ENCODE results near the gene SCRN3.
"Not testable (repeated sequence)": the region's sequence is repeated elsewhere in the genome, so short reads cannot be mapped to it uniquely, and the experiment has no call there.

The SCRN3 gene

DNA sequence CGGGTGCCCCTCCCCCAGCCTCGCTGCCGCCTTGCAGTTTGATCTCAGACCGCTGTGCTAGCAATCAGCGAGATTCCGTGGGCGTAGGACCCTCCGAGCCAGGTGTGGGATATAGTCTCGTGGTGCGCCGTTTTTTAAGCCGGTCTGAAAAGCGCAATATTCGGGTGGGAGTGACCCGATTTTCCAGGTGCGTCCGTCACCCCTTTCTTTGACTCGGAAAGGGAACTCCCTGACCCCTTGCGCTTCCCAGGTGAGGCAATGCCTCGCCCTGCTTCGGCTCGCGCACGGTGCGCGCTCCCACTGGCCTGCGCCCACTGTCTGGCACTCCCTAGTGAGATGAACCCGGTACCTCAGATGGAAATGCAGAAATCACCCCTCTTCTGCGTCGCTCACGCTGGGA, 14.5 kb downstream of the SCRN3 start:
- not testable (repeated sequence) for DNase-seq

DNA sequence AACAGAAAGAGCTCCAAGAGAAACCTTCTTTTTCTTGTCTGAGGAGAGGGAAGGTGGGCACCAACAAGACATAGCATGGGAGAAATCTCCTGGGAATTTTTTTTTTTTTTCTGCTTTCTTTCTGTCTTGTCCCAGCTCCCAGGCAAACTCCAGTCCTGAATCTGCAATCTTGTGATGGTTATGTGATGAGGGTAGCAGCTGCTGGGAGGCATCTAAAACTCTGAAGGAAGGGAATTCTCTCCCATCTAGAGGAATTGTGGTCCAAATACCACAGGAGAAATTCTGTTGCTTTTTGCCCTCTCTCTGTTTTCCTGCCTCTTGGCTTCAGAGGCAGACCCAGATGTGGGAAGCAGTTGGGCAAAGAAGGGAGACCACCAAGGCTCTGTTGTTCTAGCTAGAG, 16.7 kb downstream of the SCRN3 start:
- no peak for DNase-seq

DNA sequence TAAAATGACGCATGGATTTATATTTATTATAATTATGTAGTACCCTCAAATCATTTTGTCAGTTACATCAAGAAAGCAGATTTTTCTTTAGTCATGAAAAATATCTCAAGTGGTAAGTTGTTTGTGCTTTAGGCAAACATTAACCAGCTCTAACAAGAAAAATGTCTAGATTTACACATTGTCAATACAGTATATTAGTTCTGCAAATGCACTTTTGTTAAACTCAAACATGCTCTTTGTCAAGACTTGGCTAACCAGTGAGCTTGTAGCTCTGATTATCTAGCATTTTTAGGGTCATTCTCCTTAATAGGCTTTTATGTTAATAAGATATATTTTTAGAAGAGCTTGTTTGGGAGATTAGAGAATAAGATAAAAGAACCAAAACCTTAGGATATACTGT, 32.7 kb downstream of the SCRN3 start:
- DNase-seq: no peak

DNA sequence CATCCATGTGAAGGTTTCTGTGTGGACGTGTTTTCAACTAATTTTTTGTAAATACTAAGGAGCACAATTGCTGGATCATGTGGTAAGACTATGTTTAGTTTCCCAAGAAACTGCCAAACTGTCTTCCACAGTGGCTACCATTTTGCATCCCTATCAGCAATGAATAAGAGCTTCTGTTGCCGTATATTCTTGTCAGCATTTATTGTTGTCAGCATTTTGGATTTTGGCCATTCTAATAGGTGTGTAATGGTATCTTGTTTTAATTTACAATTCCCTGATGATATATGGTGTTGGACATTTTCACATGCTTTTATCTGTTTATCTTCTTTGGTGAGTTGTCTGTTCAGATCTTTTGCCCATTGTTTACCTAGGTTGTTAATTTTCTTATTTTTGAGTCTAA, 34.5 kb downstream of the SCRN3 start:
- DNase-seq: no peak

DNA sequence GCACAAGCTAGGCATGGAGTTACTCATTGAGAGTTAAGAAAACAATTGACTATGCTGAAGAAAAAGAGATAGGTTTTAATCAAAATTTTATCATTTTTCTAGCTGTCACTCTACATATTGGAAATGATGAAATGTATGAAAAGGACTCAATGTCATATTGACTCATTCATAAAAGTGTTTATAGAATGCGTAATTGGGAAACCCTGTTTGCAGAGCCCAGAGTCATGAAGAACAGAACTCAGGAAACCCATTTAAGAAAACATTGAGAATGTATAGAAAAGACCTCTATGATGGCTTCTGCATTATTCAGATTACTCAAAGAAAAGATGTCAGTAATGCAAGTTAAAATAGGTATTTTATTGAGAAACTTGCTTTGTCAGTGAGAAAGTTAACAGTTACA, 36.4 kb downstream of the SCRN3 start:
- no peak for DNase-seq

DNA sequence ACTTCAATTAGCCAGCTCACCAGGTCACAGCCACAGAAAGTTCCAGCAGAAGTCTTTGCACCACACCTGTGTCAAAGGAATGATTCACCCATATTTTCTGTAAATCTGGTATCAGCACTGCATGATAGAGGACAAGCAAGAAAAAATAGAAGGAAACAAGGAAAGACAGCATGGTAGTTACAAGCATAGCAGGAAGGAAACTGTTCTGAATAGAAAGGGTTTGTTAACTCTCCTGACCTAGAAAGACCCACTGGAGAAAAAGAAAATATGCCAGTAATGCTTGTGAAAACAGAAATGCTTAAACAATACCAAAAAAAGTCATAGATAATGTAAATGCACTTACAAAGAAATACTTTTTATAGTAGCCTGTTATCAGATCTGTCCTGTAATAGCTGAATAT, 40.8 kb downstream of the SCRN3 start:
- no peak for DNase-seq

DNA sequence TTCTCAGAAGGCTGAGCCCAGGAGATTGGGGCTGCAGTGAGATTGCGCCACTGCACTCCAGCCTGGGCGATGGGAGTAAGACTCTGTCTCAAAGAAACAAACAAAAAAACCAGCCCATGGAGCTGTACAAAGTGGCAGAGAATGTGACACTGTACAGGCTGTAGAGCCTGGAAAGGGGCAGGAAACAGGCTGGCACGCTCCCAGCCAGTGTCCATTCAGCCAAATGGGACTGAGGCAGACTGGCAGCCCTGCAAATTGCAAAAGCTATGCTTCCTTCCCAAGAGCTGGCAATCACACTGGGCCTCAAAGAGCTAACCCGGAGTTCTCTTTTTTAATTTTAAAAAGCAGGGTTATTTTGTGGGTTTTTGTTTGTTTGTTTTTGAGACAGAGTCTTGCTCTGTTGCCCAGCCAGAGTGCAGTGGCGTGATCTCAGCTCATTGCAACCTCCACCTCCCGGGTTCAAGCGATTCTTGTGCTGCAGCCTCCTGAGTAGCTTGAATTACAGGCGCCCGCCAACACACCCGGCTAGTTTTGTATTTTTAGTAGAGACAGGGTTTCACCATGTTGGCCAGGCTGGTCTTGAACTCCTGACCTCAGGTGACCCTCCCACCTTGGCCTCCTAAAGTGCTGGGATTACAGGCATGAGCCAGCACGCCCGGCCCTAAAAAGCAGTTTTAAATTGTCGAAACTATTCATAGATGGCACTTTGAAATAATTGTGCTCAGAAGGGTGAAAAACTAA, 42.8 kb downstream of the SCRN3 start:
- DNase-seq: no peak

DNA sequence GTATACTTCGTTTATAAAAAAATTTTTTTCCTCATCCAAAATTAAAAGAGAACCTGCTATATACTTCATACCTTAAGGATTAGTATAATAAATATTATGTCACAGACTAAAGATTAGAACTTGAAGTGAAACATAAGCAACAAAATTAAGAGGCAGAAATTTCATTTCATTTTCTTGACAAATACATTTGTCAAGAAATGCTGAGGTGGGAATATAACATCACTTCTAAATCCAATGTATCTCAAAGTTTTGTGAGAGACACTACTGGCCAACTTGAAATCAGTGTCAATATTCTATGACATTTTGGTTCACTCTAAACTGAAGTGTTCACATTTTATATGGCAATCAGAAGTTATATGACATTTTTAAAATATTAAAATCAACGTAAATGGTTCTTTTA, 43.8 kb downstream of the SCRN3 start:
- DNase-seq: no peak

DNA sequence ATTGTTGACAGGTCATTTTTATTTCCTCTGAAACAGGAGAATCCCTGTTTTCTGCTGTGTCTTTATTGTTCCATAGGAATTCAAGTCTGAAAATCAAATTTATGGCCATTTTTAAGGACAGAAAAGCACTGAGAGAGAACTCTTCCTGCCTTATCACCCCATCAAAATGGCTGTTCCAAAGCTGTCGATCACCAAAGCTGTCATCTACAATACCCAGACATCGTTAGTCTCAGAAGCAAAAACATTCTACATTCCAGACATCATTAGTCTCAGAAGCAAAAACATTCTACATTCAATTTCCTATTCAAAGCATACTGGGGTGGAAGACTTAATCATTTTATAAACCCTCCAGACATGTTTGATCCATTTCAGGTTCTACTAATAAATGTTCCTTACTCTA, 44.4 kb downstream of the SCRN3 start:
- no peak for DNase-seq

DNA sequence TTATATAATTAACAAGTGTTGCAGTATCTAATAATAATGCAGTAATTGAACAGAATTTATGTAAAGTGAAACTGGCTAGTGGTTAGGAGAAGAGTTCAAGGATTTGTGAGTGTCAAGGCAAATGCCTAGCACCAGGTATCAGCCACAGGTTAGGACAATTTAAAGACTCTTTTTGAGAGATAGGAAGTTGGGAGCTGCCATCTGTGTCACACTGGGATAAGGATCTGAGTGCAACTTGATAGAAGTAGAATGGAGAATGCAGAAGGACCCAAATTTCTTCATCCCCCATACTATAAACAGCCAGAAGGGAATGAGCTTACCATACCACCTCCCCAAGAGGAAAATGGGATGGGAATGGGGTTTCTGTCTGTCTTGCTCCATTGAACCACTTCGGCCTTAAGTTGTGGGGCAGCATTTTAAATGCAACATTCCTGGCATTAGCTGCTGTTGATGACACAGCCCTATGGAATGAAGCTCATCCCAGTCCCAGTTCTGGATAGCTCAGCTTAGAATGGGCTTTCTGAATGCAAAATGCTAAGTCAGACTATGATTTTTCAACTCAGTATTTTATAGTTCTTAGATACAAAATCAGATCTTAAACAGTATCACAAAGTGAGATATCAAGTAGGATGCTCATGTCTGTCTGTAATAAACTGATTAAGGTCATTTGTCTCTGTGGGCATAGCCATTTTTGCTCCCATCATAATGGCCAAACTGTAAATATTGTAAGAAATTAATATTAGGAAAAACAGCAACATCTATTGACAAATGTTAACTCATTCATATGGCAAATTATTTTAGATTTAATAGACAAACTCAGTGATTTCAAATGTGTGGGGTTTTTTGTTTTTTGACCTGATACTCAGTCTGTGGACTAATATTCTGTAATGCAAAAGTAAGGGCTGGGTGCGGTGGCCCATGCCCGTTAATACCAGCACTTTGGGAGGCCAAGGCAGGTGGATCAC, 47.3 kb downstream of the SCRN3 start:
- DNase-seq: no peak

DNA sequence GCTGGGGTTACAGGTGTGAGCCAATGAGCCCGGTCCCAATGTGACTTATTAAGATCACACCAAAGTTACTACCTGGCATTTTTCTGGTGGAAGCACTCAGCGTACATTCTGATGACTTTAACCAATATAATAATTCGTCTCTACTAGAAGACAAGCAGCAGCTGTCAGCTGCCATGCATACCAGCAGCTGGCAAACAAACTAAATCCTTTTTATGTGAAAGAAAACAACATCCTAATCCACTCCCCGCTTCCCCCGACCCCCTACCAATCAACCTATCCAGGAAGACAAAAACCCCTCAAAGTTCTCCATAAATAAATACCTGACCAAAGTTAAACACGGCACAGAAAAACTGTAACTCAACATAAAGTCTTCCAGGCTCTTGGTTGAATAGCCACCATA, 49.2 kb downstream of the SCRN3 start:
- no peak for DNase-seq

DNA sequence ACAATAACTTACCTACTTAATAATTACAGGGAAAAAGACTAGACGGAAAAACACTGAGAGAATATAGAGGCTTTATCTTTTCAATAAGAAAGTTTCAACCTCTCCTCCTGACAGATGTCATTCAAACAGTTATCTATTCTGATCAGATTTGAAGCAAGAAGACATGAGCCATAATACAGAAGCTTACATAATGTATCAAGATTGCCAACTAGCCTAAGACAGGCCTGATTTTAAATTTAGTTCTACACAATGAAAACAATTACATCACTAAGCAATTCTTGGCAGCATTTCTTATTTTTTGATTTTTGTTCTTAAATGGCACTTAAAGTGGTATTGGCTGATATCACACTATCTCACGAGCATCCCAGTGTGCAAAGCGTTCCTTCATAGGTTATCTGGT, 49.7 kb downstream of the SCRN3 start:
- DNase-seq: no peak

DNA sequence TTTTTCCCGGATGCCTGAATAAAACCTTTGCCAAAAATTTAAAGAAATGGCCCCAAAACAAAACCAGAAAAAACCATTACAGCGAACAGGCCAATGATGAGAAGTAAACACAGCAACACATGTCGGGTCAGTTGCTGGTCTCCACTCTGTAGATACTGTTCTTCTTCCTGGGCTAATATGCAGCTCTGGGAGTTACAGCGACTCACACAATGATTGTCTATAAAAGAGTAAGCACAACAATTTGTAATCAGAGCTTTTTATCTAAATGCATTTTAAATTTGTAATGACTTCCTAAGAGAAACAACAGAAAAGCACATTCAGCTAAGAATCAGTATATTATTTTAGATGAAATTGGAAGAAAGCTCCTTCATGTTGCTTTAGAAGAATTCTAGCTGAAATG, 51.0 kb downstream of the SCRN3 start:
- no peak for DNase-seq

DNA sequence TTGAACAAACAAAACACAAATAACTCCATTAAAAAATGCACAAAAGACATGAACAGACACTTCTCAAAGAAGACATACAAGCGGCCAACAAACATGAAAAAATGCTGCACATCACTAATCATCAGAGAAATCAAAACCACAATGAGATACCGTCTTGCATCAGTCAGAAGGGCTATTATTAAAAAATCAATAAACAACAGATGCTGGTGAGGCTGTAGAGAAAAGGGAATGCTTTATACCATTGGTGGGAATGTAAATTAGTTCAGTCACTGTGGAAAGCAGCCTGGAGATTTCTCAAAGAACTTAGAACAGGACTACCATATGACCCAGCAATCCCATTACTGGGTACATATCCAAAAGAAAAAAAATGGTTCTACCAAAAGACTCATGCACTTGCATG, 53.5 kb downstream of the SCRN3 start:
- no peak for DNase-seq

DNA sequence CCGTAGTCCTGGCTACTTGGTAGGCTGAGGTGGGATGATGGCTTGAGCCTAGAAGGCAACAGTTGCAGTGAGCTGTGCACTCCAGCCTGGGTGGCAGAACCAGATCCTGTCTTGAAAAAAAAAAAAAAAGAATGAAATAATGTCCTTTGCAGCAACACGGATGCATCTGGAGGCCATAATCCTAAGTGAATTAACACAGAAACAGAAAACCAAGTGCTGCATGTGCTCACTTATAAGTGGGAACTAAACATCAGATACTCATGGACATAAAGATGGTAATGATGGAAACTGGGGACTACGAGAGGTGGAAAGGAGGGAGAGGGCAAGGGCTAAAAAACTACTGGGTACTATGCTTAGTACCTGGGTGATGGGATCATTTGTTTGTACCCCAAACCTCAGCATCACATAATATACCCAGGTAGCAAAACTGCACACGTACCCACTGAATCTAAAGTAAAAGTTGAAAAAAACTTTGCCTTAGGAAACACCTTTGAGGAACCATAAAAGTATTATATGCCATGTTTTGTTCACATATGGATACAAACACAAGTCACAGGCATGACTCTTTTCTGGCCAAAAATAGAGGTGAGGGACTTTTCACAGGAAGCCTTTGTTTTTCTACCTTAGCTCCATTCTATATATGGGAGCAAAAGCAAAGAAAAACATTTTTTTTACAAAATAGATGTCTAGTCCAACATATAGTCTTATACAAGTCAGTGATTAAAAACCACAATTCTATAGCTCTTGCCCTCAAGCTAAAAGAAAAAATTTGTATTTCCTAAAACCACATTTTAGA, 54.7 kb downstream of the SCRN3 start:
- no peak for DNase-seq

DNA sequence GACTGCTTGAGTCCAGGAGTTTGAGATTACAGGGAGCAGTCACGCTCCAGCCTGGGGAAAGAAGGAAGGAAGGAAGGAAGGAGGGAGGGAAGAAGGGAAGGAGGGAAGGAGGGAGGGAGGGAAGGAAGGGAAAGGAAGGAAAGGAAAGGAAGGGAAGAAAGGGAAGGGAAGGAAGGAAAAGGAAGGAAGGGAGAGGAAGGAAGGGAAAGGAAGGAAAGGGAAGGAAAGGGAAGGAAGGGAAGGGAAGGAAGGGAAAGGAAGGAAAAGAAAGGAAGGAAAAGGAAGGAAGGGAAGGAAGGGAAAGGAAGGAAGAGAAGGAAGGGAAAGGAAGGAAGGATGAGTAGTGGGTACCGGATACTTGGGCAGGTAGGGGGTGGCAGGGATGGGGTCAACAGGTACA, 59.0 kb downstream of the SCRN3 start:
- DNase-seq: no peak

DNA sequence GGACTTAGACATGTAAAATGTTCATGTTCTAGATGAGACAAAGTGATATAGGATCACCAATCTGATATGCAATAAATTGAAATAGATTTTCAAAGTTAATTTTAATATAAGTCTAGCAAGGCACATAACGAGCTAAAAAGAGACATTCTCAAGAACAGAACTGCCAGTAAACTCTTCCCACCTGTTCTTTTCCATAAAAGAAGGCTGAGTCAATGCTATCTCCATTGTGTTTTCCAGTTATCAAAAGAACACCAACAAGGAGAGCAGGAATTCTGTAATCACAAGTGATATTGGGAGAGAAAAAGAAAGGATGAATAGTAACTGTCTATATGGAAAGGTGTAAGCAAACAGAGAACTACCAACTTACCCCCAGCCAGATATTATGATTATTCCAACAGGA, 65.7 kb downstream of the SCRN3 start:
- no peak for DNase-seq

DNA sequence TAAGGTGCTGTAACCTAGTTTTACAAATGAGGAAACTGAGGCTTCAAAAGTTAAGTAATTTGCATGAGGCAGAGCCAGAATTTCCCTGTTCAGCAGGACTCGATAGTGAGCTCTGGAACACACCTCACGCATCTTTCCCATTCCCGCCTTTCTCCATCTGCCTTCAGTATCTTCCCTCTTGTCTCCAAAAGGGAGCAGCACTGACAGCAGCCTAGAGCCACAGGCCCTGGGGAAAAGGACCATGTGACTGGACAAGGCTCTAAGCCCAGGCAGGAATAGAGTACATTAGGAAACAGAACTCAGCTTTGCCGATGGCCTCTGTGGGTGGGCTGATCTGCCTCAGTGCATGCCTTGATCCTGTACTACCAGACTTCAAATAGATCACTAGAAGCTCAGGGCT, 69.8 kb downstream of the SCRN3 start:
- DNase-seq: no peak

DNA sequence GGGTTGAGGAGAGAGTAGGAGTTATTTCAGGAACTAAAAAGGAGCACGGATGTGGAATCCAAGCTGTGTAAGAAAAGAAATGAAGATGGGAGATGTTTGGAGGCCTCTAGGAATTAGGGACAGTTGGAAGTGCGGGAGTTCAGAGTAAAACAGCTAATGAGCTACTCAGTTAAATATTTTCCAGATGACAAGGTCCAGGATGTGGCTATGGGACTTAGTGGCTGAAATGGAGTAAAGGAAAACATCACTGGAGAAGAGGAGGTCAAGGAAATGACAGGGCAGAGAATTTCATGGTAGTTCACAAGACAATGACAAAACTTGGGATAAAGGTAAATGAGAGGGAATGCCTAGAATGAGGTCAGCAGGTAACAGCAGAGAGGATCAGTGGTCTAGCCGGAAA, 78.3 kb downstream of the SCRN3 start:
- no peak for DNase-seq

DNA sequence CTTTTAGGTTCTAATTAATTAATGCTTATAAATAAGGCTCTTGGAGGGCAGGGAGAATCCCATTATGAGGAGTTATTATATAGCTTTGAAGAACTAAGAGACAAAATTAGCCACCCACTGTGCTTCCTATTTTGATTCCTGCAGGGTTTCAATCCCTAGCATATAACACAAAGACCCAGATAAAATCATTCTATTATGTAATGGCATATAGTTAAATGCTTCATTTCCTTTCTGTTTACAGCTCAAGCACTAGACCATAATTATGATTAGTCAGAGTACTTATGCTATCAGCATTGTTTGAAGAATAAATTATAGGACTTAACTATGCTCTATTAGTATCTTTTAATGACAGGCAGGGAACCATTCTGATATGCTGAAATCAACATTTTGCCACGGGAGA, 82.2 kb downstream of the SCRN3 start:
- DNase-seq: no peak

All from NCI-H187 (cell line).